GM21619 (cell line): Measurements from ENCODE around the gene ARMC9.
A peak's percentile ranks its signal among the peaks of the same experiment; 100 is the strongest.
"Not testable (repeated sequence)": the region's sequence is repeated elsewhere in the genome, so short reads cannot be mapped to it uniquely, and the experiment has no call there.

Experiments
- ATAC-seq: cut with Tn5 transposase; IDR thresholded peaks from one replicate; pipeline ENCODE4 v1.9.1; 2021; ENCODE audit not compliant: unreplicated experiment

ARMC9 gene

DNA sequence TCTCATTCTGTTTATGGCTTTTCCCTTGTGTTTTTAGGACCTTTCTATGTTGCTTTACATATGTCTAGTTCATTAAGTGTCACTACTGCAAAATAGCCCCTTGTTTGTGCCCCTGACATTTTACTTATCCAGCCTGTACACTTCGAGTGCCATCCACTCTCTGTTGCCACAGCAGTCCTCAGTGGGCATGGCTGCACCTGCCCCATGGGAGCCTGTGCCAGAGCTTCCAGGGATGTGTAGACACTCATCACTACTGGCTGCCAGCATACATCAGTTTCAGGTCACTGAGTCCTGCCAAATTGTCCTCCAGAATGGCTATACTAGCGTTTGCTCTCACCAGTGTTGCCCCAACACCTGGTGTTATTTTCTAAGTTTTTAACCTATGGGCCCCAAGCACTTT, 80.4 kb downstream of the ARMC9 start:
- ATAC-seq, result no peak

GRCh38 chr2:231280846-231281245, 82.4 kb downstream of the ARMC9 start:
- no peak for ATAC-seq

GRCh38 chr2:231284296-231284695, 85.9 kb downstream of the ARMC9 start:
- ATAC-seq, result no peak

GRCh38 chr2:231286964-231287363, 88.5 kb downstream of the ARMC9 start:
- no peak for ATAC-seq

DNA sequence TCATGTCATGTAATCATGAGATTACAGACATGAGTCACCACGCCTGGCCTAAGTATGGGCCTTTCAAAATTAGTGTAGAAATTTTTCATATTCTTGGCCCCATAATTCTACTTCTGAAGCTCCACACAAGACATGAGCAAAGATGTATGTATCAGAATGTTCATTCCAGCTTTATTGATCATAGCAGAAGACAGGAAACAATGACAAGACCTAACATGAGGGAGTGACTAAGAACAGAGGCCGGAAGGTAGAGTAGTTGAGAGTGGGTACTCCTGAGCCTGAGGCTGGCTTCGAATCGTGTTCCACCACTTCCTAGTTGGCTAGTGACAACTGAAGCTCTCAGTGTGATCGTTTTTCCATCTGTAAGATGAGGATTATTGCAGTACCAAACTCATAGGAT, 89.3 kb downstream of the ARMC9 start:
- no peak for ATAC-seq

DNA sequence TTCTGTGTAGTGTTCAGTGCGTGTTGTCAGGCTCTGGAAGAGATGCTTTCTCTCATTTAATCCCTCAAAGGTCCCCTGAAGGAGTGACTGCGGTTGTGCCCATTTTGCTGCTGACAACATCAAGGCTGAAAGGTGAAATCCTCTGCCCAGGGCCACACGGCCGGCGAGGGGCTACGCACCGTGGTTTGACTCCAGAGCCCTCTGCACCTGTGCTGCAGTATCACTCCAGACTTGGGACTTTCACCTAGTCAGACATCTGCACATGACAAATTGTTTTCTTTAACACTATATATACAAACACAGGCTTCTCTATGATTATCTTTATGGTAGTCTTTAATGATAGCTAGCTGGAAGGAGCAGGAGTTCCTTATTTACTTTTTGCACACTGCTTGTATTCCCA, 90.2 kb downstream of the ARMC9 start:
- no peak for ATAC-seq

DNA sequence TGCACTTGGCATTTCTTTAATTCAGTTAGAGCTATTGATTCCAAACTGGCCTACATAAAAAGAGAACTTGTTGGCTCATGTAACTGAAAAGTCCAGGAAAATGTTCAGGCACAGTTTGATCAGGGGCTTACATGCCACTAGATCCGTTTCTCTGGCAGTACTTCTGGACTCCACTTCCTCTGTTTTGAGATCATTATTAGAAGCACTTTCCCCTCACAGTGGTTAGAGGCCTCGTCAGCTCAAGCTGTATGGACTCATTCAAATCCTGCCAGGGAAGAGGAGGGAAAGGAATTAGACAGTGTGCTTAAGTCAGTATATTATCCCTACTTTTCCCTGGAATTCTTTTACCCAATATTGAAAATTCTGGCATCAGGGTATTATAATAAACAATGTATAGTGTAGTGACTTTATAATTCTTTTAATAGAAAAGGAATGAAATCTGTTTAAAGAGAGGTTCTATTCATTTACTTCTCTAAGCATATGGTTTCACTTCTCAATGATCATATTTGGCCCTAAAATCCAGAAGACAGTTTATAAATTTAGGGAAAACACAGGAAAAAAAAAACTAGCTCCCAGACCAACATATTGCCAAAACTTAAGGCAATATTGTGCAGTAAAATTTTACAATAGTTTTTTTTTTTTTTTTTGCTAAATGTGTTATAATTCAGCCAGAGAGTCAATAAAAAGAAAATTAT, 92.0 kb downstream of the ARMC9 start:
- no peak for ATAC-seq

- ATAC-seq, result no peak
Measured at GRCh38 chr2:231292472-231293134, 94.2 kb downstream of the ARMC9 start.

DNA sequence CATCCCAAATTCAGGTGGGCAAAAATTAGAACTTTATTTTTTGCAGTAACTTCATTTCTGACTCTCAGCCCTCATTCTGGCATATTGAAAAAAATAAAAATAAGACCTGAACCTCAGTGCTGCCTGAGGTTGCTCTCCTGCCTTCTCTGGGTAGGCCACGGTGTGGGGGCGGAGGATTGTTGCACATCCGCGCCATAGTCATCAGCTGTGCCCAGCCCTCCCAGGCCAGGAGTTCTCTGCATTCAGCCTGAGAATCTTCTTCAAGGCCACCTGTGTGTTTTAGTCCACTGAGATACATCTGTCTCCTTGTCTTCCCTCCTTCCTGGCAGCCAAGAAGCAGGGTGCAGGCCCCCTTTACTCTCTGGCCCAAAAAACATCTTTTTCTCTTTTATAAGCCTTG, 94.7 kb downstream of the ARMC9 start:
- ATAC-seq, result no peak

DNA sequence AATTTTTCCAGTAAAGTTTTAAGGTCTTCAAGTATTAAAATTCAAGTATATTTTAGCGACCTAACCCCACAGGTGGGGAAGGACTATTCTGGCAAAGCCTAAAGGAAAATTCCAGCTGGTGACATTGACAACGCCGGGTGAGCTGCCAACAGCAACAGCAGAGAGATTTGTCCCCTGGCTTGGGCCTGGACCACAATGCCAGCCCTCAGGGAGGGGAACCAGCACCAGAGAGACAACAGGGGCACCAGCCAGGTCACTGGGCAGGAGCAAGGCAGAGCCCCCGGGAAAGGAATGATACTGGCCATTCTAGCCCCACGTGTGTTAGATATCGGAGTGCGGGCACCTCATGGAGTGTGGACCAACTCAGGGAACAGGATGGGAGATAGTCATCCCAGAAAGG, 95.7 kb downstream of the ARMC9 start:
- no peak for ATAC-seq

DNA sequence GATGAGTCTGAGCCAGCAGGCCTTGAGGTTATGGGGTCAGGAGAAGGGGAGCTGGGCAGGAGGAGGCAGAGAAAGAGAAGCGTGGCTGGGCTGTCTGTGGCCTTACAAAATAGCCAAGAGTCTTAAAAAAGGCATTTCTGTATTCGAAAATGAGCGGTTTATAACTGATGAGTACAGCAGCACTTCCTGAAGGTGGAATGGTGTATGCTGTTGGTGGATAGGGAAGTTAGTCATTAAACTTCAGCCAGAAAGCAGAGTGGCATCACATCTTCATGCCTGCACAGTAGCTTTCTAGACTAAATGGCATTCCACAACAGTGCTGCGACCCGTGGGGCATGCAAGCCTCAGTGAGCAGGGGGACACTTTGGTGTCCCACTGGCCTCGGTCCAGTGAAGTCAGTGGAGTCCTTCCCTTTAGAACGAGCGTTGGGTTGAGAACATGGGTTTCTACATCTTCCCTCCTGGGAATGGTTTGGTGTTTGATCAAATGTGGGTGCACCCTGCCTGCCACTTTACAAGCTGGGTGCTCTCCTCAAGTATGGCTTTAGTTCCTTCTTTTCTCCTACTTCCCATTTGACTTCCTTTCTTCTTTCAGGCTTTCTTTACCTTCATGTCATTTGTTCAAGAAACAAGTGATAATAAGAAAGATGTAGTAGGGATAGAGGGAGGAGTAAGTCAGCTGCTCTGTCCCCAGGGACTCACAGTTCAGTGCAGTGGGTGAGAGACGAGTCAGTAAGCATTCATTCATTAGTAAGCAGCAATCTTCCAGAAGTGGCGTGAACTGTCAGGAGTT, 96.3 kb downstream of the ARMC9 start:
- no peak for ATAC-seq

GRCh38 chr2:231295363-231295655, 96.9 kb downstream of the ARMC9 start:
- no peak for ATAC-seq

DNA sequence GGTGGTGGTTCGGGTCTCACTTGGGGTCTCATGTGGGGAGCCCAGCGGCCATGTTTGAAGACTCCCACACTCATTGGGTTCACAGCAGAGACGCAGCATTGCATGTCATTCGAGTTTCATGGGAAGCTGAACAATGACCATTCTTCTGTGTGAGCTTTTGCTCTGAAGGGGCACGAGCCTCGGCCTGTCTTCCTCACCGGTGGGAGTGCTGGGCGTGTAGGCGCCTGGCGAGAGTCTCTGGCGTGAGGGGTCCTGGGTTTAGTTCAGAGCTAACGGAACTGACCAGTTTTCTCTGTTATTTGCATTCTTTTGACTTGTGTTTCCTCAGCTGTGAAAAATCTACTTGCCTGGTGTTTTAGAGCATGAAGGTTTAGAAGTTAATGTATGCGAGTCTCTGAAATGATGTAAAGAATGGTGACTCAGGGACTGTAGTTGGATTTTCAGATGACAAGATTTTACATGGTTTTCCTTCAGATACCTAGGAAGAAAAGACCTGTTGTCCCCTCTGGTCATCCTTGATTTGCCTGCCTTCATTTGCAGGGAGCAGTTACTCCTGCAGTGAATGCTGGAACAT, 98.1 kb downstream of the ARMC9 start:
- ATAC-seq, result no peak

GRCh38 chr2:231297108-231297908, 98.9 kb downstream of the ARMC9 start:
- ATAC-seq, result peak; percentile 62

DNA sequence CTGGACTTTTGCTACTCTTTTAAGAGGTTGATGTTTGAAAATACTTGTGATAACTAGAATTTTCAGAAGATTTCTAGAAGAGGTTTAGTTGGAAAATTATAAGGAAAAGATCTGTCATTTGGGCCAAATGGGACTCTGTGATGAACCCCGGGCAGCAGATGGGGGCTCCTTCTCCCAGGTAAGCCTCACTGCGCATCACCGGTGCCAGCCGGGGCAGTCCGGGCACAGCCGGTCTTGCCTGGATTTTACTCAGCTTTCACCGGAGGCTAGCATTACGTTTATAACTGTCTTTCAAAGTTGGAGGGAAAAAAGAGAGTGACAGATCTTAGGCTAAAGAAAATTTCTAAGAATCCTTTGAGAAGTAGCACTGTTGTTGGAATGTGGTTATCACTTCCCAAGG, 99.7 kb downstream of the ARMC9 start:
- ATAC-seq, result no peak

DNA sequence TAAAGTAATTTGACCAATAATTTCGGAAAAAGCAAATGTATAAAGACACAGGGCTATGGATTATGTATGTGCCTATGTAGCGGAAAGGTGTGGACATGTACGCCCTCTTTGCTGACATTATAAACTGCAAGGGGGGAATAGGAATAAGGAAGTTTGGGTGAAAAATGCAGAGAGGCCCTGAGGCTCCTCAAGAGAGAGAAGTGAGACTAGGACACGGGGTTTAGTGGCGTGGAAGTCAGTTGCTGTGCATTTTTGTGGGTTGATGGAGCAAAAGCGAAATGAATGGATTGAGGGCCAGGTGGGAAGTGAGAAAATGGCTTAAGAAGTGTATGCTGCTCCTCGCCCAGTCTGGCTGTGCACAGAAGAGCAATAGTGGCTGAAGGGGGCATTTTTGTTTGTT, 100.8 kb downstream of the ARMC9 start:
- no peak for ATAC-seq

DNA sequence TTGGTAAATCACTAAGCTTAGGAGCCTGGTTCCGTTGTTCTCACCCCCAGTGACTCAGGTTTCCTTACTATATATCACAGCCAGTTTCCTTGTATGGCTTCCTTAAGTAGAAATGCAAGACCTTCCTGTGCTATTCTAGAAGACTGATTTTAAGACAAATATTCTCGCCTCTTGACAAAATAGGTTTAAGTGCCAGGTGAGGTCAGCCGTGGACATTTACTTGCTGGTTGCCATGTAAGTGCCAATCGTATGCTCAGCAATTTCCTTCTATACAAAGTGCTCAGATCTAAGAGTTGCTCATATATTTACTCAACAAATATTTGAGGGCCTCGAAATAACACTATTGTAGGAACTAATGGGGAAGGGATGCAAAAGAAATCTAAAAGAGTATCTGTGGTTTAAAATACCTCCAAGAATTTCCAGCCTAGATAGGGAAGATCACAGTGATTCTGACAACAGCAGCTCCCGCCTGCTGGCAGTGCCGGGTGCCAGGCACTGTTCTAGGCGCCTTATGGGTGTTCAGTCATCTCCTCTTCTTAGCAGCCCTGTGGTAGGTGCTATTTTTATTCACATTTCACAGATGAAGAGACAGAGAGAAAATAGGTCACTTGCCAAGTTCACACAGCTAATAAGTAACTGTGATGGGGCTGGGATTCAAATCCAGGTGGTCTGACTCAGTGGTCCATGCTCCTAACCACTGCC, 101.7 kb downstream of the ARMC9 start:
- ATAC-seq, result peak; percentile 42

DNA sequence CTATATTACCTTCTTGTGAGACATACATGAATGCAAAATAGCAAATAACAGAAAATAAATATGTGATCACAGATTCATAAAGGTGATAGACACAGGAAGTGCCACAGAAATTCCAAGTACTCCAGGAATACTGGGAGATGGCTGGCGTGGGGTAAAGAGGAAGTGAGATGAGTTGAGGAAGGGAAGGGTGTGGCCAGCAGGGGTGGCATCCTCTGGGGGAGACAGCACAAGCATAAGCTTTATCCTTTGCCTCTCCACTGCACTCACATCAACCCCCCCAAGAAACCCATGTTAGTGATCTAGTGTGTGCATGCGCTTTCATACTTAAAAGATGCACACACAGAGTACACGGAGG, 102.3 kb downstream of the ARMC9 start:
- peak; percentile 22 for ATAC-seq

DNA sequence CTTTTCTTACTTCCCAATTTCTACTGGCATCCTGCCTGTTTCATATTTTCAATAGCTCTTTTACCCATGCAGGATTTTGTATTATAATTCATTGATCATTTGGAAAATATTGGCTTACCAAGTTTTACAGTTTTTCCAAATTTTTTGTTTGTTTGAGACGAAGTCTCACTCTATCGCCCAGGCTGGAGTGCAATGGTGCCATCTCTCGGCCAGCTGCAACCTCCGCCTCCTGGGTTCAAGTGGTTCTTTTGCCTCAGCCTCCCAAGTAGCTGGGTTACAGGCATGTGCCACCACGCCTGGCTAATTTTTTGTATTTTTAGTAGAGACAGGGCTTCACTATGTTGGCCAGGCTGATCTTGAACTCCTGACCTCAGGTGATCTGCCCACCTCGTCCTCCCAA, 105.8 kb downstream of the ARMC9 start:
- ATAC-seq, result not testable (repeated sequence)

DNA sequence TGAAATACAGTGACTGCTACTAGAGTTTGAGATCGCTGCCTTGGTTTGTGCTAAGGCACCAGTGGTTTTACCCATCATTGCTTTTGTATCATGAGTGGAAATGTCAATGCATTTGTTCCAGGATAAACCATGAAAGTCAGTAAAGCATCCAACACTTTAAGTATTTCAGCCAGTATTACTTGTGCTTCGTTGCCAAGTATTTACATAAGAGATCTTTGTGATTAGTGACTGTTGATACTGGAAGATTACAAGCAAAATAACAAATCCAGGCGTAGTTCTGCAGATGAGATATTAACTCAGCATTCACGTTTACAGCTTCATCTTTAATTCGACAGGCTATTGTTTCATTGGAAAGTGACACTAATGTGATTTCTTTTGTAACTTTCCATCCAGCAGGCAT, 106.8 kb downstream of the ARMC9 start:
- no peak for ATAC-seq
